NCI-H2029 (cell line): ENCODE measurements around the gene SLC44A1.
A peak's percentile ranks its signal among the peaks of the same experiment; 100 is the strongest.

Experiments
- DNase-seq: peaks from one replicate; lab custom pipeline; 2025; lab: John Stamatoyannopoulos, UW

The SLC44A1 gene

GRCh38 chr9:105432247-105432842 lies 187.9 kb downstream of the SLC44A1 start:
- no peak for DNase-seq

GRCh38 chr9:105435453-105435852 lies 191.0 kb downstream of the SLC44A1 start:
- DNase-seq = no peak

GRCh38 chr9:105436783-105437182 lies 192.3 kb downstream of the SLC44A1 start:
- DNase-seq = no peak

GRCh38 chr9:105437704-105438103 lies 193.3 kb downstream of the SLC44A1 start:
- no peak for DNase-seq

- no peak for DNase-seq
Observed at GRCh38 chr9:105438141-105438806, 193.8 kb downstream of the SLC44A1 start.

- no peak for DNase-seq
Observed at GRCh38 chr9:105439428-105439827, 195.0 kb downstream of the SLC44A1 start.

- DNase-seq = no peak
Observed at GRCh38 chr9:105441616-105442160, 197.2 kb downstream of the SLC44A1 start.

- no peak for DNase-seq
Observed at GRCh38 chr9:105443121-105443520, 198.7 kb downstream of the SLC44A1 start.

GRCh38 chr9:105444130-105444529 lies 199.7 kb downstream of the SLC44A1 start:
- no peak for DNase-seq

GRCh38 chr9:105445203-105445881 lies 200.9 kb downstream of the SLC44A1 start:
- DNase-seq = no peak

- no peak for DNase-seq
Observed at GRCh38 chr9:105447386-105447813, 202.9 kb downstream of the SLC44A1 start.

GRCh38 chr9:105447814-105448812 lies 203.7 kb downstream of the SLC44A1 start, which contains the start of gene FSD1L:
FSD1L (plus strand) TSS chr9:105448034; CDS start chr9:105448221, 187 bp downstream.
- DNase-seq = peak; percentile 92

GRCh38 chr9:105449081-105449480 lies 204.6 kb downstream of the SLC44A1 start:
- no peak for DNase-seq

- DNase-seq = no peak
Observed at GRCh38 chr9:105452185-105452584, 207.7 kb downstream of the SLC44A1 start.

GRCh38 chr9:105455836-105456475 lies 211.5 kb downstream of the SLC44A1 start:
- no peak for DNase-seq

- DNase-seq = no peak
Observed at GRCh38 chr9:105457560-105458294, 213.3 kb downstream of the SLC44A1 start.

GRCh38 chr9:105458404-105458803 lies 214.0 kb downstream of the SLC44A1 start:
- DNase-seq = no peak

- no peak for DNase-seq
Observed at GRCh38 chr9:105459336-105459735, 214.9 kb downstream of the SLC44A1 start.

GRCh38 chr9:105466898-105467455 lies 222.5 kb downstream of the SLC44A1 start:
- DNase-seq = no peak

GRCh38 chr9:105468875-105469274 lies 224.4 kb downstream of the SLC44A1 start:
- no peak for DNase-seq
